Type B pancreatic cell (in vitro differentiated cells): ENCODE data around the gene JAZF1. TPM values are rescaled to one million over a fixed set of nuclear protein-coding genes. Genes with fewer than 3 reads are reported as not detected.

ENCODE experiments used
- DNase-seq: peaks from one replicate; pipeline ENCODE4 v3.0.0; 2021; ENCODE audit warnings: mixed read lengths; ENCODE audit not compliant: unreplicated experiment; ENCODE audit errors: extremely low spot score
- H3K27ac Mint-ChIP-seq: 2 replicates; pipeline ENCODE4 v1.8.0; 2021; ENCODE audit warnings: mild to moderate bottlenecking, mixed read lengths
- H3K27me3 Mint-ChIP-seq: 2 replicates; pipeline ENCODE4 v1.8.0; 2021; ENCODE audit warnings: mixed read lengths
- H3K36me3 Mint-ChIP-seq: 2 replicates; pipeline ENCODE4 v1.8.0; 2021; ENCODE audit warnings: mixed read lengths
- H3K4me1 Mint-ChIP-seq: one replicate; pipeline ENCODE4 v1.8.0; 2021; ENCODE audit warnings: mixed read lengths; ENCODE audit not compliant: unreplicated experiment
- H3K4me3 Mint-ChIP-seq: 2 replicates; pipeline ENCODE4 v1.8.0; 2021; ENCODE audit warnings: mild to moderate bottlenecking, mixed read lengths
- H3K9me3 Mint-ChIP-seq: 2 replicates; pipeline ENCODE4 v1.8.0; 2021; ENCODE audit warnings: mixed read lengths
- total RNA-seq: library from RNA; stranded (reverse); gene quantifications from 2 replicates; pipeline ENCODE4 v1.2.1, GENCODE V29; 2021; ENCODE audit warnings: low replicate concordance
- TF ChIP-seq, protein P1 (sequence below): fragments of 200-600 bp; sonication (generic); conservative IDR thresholded peaks from 2 replicates; pipeline ENCODE4 v1.5.0; 2021; ENCODE audit warnings: antibody characterized with exemption, mild to moderate bottlenecking

Gene JAZF1
- total RNA-seq, 1 donor from 2014 or later = 4.9 TPM

DNA sequence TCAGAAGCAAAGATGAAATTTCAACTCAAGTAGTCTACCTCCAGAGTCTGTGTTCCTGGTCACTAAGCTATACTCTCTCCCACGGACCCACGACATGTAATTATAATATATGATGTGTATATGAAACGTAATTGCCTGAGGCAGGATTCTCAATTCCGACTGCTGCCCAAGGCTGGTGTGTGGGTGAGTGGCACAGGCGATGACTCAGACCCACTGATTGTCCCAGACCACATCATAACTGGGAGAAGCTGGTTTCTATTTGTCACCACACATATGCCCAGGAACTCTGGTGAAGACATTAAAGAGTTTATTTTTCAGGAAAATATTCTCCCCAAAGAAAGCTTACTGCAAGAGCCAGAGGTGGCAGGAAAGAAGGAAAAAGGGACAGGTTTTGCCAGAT, 219.3 kb downstream of the JAZF1 start:
- Mint-ChIP-seq H3K27ac (no peak overlapping the region), H3K36me3 (no peaks in the 10 kb centered on the region), H3K4me1 (peaks cover 4% of the 10 kb centered on the region), H3K4me3 (no peak overlapping the region), H3K27me3 (peaks cover 23% of the 10 kb centered on the region), H3K9me3 (no peaks in the 10 kb centered on the region)
- no peak for DNase-seq
- TF ChIP-seq, protein P1, sequence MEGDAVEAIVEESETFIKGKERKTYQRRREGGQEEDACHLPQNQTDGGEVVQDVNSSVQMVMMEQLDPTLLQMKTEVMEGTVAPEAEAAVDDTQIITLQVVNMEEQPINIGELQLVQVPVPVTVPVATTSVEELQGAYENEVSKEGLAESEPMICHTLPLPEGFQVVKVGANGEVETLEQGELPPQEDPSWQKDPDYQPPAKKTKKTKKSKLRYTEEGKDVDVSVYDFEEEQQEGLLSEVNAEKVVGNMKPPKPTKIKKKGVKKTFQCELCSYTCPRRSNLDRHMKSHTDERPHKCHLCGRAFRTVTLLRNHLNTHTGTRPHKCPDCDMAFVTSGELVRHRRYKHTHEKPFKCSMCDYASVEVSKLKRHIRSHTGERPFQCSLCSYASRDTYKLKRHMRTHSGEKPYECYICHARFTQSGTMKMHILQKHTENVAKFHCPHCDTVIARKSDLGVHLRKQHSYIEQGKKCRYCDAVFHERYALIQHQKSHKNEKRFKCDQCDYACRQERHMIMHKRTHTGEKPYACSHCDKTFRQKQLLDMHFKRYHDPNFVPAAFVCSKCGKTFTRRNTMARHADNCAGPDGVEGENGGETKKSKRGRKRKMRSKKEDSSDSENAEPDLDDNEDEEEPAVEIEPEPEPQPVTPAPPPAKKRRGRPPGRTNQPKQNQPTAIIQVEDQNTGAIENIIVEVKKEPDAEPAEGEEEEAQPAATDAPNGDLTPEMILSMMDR = no peak

DNA sequence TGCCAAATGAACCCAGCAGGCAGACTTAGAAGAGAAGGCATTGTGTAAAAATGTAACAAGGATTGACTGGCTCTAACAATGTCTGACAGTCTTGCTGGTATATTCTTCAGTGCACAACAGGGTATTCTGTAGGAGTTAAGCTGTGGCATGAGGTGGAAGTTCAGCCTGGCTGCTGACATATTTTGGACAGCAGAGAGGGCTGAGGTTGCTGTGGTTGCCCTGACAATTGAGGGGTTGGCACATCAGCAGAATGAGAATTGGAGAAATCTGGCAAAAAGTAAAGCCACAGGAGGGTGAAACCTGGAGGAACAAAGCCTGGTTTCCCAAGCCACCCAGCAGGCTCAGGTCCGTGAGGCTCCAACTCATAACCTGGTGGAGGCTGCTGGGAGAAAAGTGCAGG, 220.2 kb downstream of the JAZF1 start:
- Mint-ChIP-seq H3K27me3 (peaks cover 16% of the 10 kb centered on the region), H3K27ac (no peak overlapping the region)

DNA sequence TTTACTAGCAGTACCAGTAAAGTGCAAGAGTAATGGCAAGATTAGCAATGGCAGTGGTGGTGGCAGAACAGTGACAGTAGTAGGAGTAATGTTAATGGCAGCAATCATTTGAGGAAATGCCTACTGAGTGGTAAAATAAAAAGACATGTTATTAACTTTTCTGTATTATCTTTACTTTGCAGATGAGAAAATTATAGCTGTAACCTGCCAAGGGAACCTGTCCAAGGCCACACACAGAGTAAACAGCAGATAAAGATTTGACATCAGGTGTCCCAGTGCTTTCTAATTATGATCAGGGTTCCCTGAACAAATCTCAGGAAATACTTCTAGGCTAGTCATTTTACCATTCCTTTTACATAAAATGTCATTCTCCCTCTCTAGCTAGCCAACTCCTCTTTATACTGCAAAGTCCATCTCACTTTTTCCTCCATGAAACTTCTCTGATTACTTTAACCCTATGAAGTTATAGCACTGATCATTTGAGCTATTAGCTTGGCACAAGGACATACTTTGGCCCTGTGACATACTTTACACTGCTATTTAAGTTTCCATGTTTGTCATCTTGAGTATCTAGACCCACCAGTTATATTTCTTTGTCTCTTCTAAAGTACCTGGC, 221.6 kb downstream of the JAZF1 start:
- Mint-ChIP-seq H3K9me3 (no peaks in the 10 kb centered on the region), H3K27ac (no peak overlapping the region), H3K4me3 (no peak overlapping the region), H3K4me1 (no peaks in the 10 kb centered on the region), H3K36me3 (no peaks in the 10 kb centered on the region), H3K27me3 (peaks cover 10% of the 10 kb centered on the region)
- TF ChIP-seq, protein P1 = no peak
- no peak for DNase-seq

More for the DNA sequence above, 220.2 kb downstream of the JAZF1 start:
- H3K9me3 Mint-ChIP-seq = no peaks in the 10 kb centered on the region
- TF ChIP-seq, protein P1 = no peak
- DNase-seq = no peak
- no peaks in the 10 kb centered on the region for H3K4me1 Mint-ChIP-seq
- no peak overlapping the region for H3K4me3 Mint-ChIP-seq
- H3K36me3 Mint-ChIP-seq = no peaks in the 10 kb centered on the region

DNA sequence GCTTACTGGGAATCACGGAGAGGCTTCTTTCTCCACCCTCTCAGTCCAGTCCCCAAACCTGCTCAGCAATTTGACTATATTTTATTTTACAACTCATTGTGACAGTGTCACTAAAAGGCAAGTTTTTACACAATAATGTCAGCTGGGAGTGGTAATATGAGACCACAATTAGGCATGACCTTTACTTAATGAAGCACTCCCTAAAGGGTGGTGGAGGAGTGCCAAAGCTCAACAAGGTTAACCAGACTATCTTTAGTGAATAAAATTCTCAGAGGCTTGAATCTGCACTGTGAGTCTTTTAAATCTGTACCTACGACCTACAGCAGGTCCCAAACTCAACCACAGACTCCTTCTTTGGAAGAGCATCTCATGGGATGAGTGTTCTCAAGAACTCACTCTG, 225.0 kb downstream of the JAZF1 start:
- TF ChIP-seq, protein P1 = no peak
- Mint-ChIP-seq H3K36me3 (no peaks in the 10 kb centered on the region), H3K9me3 (no peaks in the 10 kb centered on the region), H3K4me3 (no peak overlapping the region), H3K27ac (no peak overlapping the region), H3K27me3 (peaks cover 3% of the 10 kb centered on the region), H3K4me1 (no peaks in the 10 kb centered on the region)
- no peak for DNase-seq

DNA sequence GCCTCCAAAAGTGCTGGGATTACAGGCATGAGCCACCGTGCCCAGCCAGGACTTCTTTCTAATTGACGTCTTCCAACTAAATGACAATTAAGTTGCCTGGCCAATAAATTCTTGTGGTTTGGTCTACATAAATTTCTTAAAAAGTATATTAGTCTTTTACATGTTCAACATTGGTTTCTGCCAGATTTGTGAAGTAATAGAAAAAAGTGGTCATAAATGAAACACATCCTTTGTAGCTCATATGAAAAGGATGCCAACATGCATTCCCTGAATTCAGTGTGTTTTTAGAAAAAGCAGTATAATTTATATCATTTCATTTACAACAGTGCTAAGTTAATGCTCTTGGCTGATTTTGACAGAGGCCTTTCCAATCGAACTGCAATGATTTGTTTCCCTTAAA, 225.6 kb downstream of the JAZF1 start:
- Mint-ChIP-seq H3K36me3 (no peaks in the 10 kb centered on the region), H3K4me3 (no peak overlapping the region), H3K9me3 (no peaks in the 10 kb centered on the region), H3K27me3 (no peaks in the 10 kb centered on the region), H3K4me1 (no peaks in the 10 kb centered on the region), H3K27ac (no peak overlapping the region)
- TF ChIP-seq, protein P1 = no peak
- no peak for DNase-seq

DNA sequence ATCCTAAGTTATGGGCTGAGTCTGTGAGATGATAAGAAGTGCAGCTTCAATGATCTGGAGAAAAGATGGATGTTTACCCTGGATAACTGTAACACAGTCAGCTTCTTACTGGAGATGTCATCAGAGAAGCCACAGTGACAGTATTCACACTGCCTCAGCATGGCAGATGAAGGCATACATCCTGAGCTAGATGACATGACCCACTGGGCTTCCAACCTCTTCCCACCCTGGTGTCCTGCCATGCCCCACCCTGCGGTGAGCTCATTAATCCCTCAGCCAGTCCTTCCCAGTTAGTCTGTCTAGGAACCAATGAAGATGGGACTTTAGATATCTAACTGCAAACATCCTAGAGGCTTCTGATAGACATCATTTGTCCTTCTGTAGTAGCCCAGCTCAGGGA, 226.8 kb downstream of the JAZF1 start:
- Mint-ChIP-seq H3K4me3 (no peak overlapping the region), H3K27ac (no peak overlapping the region), H3K36me3 (no peaks in the 10 kb centered on the region), H3K9me3 (no peaks in the 10 kb centered on the region), H3K27me3 (no peaks in the 10 kb centered on the region), H3K4me1 (no peaks in the 10 kb centered on the region)
- DNase-seq = no peak
- TF ChIP-seq, protein P1 = no peak
